A549 (cell line): ENCODE measurements around the gene ATP5F1D. TPM values are rescaled to one million over a fixed set of nuclear protein-coding genes. Genes with fewer than 3 reads are reported as not detected.

ENCODE experiments used
- ATAC-seq, 2 experiments: fragments of 200-7000 bp in 1 of 2; fragments of >200 bp in 1 of 2; cut with Nextera tagmentation in 1 of 2; cut with Tn5 transposase in 1 of 2; 3 replicates each; pipeline versions ENCODE4 v1.8.0 to v1.9.1; 2018 to 2020; ENCODE audit warnings: mild to moderate bottlenecking in 1 of 2, moderate library complexity in 1 of 2
- CTCF ChIA-PET: fragments of 300-600 bp; sonication (Branson Sonifier 250); formaldehyde crosslinking; extraction: SDS; loops from one replicate; lab custom pipeline; 2021; ENCODE audit warnings: antibody characterized with exemption, inconsistent platforms; lab: Yijun Ruan, JAX
- POLR2A ChIA-PET: fragments of 350-600 bp; formaldehyde crosslinking; extraction: SDS; loops from one replicate; lab custom pipeline; 2021; ENCODE audit warnings: antibody characterized with exemption, inconsistent platforms; lab: Yijun Ruan, JAX
- DNase-seq, 2 experiments: peaks; one replicate each; pipeline versions ENCODE4 v3.0.0 to v3.0.0-alpha.2; 2011 to 2016; ENCODE audit warnings: low read depth in 1 of 2, low spot score in 1 of 2
- FAIRE-seq: peaks from 2 replicates; lab custom pipeline; 2011; peaks lifted over from hg19 to GRCh38; lab: Jason Lieb, UNC
- H3K27ac ChIP-seq, 2 experiments: fragments of >200 bp; sonication (Bioruptor Twin); formaldehyde crosslinking; 3 replicates each; pipeline ENCODE4 v1.5.1; 2016 to 2017
- H3K4me1 ChIP-seq: fragments of >200 bp; sonication (Bioruptor Twin); formaldehyde crosslinking; 3 replicates; pipeline ENCODE4 v1.6.1; 2016
- H3K4me2 ChIP-seq: fragments of >200 bp; sonication (Bioruptor Twin); formaldehyde crosslinking; 3 replicates; pipeline ENCODE4 v1.6.1; 2016
- H3K4me3 ChIP-seq: fragments of >200 bp; sonication (Bioruptor Twin); formaldehyde crosslinking; 3 replicates; pipeline ENCODE4 v1.5.1; 2016
- H3K9me3 ChIP-seq: fragments of >200 bp; sonication (Bioruptor Twin); formaldehyde crosslinking; 3 replicates; pipeline ENCODE4 v1.6.1; 2016
- CBX2 ChIP-seq: fragments of 200-600 bp; sonication (generic); IDR thresholded peaks from 2 replicates; pipeline ENCODE4 v1.6.1; 2016; ENCODE audit warnings: low read depth, mild to moderate bottlenecking, borderline replicate concordance
- CEBPB ChIP-seq, 2 experiments: fragments of >200 bp in 1 of 2; sonication (Bioruptor Twin) in 1 of 2; formaldehyde crosslinking in 1 of 2; IDR thresholded peaks; 2 replicates each; pipeline ENCODE4 v1.6.1; 2012 to 2016
- CHD2 ChIP-seq: fragments of 150-350 bp; IDR thresholded peaks from 2 replicates; pipeline ENCODE4 v1.6.1; 2014; ENCODE audit warnings: low read length; ENCODE audit not compliant: partially characterized antibody
- CHD4 ChIP-seq: fragments of 200-600 bp; sonication (generic); IDR thresholded peaks from 2 replicates; pipeline ENCODE4 v1.6.1; 2016; ENCODE audit warnings: antibody characterized with exemption, mild to moderate bottlenecking, borderline replicate concordance
- CTCF ChIP-seq: fragments of >200 bp; sonication (Bioruptor Twin); formaldehyde crosslinking; IDR thresholded peaks from 3 replicates; pipeline ENCODE4 v1.5.1; 2016
- EP300 ChIP-seq, 2 experiments: fragments of >200 bp; sonication (Bioruptor Twin); formaldehyde crosslinking; IDR thresholded peaks; 2 replicates in 1 of 2; 3 replicates in 1 of 2; pipeline ENCODE4 v1.6.1; 2016 to 2017
- FOSB ChIP-seq: fragments of 250-450 bp; sonication (Bioruptor Pico); IDR thresholded peaks from 2 replicates; pipeline ENCODE4 v1.5.0; 2020; ENCODE audit warnings: mild to moderate bottlenecking, moderate library complexity
- FOXS1 ChIP-seq: fragments of 250-450 bp; sonication (Bioruptor Pico); IDR thresholded peaks from 2 replicates; pipeline ENCODE4 v1.5.0; 2020; ENCODE audit warnings: mild to moderate bottlenecking, moderate library complexity
- HOXA7 ChIP-seq: fragments of 250-450 bp; sonication (Bioruptor Pico); IDR thresholded peaks from 2 replicates; pipeline ENCODE4 v1.5.0; 2020; ENCODE audit warnings: mild to moderate bottlenecking, moderate library complexity
- HOXB5 ChIP-seq: fragments of 250-450 bp; sonication (Bioruptor Pico); IDR thresholded peaks from 2 replicates; pipeline ENCODE4 v1.5.0; 2020; ENCODE audit warnings: mild to moderate bottlenecking, moderate library complexity
- NR3C1 ChIP-seq: fragments of >200 bp; sonication (Bioruptor Twin); formaldehyde crosslinking; IDR thresholded peaks from 3 replicates; pipeline ENCODE4 v1.6.1; 2017
- RAD21 ChIP-seq, 2 experiments: fragments of >200 bp in 1 of 2; sonication (Bioruptor Twin) in 1 of 2; formaldehyde crosslinking in 1 of 2; IDR thresholded peaks in 1 of 2; conservative IDR thresholded peaks in 1 of 2; 2 replicates in 1 of 2; 3 replicates in 1 of 2; pipeline ENCODE4 v1.6.1; 2012 to 2018; ENCODE audit warnings: inconsistent platforms in 1 of 2
- RARB ChIP-seq: fragments of 250-450 bp; sonication (Bioruptor Pico); IDR thresholded peaks from 2 replicates; pipeline ENCODE4 v1.8.0; 2021; ENCODE audit warnings: mild to moderate bottlenecking, moderate library complexity
- RCOR1 ChIP-seq: fragments of 150-350 bp; IDR thresholded peaks from 2 replicates; pipeline ENCODE4 v1.6.1; 2014; ENCODE audit warnings: antibody characterized with exemption, low read length, low read depth
- RNF2 ChIP-seq: fragments of 200-600 bp; sonication (generic); IDR thresholded peaks from 2 replicates; pipeline ENCODE4 v1.6.1; 2016; ENCODE audit warnings: low read depth, mild to moderate bottlenecking, antibody characterized with exemption, moderate library complexity, borderline replicate concordance
- SMC3 ChIP-seq: fragments of >200 bp; sonication (Bioruptor Twin); formaldehyde crosslinking; IDR thresholded peaks from 3 replicates; pipeline ENCODE4 v1.6.1; 2018; ENCODE audit warnings: inconsistent platforms
- TFCP2L1 ChIP-seq: fragments of 250-450 bp; sonication (Bioruptor Pico); IDR thresholded peaks from 2 replicates; pipeline ENCODE4 v1.5.0; 2021; ENCODE audit warnings: mild to moderate bottlenecking
- TP53 ChIP-seq: fragments of 250-450 bp; sonication (Bioruptor Pico); IDR thresholded peaks from 2 replicates; pipeline ENCODE4 v1.5.0; 2021; ENCODE audit warnings: mild to moderate bottlenecking, moderate library complexity
- ZC3H11A ChIP-seq: fragments of 450-650 bp; IDR thresholded peaks from 2 replicates; pipeline ENCODE4 v1.6.1; 2014; ENCODE audit warnings: antibody characterized with exemption, mild to moderate bottlenecking
- ZFP36 ChIP-seq: fragments of 450-650 bp; IDR thresholded peaks from 2 replicates; pipeline ENCODE4 v1.6.1; 2014; ENCODE audit warnings: borderline replicate concordance; ENCODE audit not compliant: partially characterized antibody
- ZSCAN20 ChIP-seq: fragments of 250-450 bp; sonication (Bioruptor Pico); IDR thresholded peaks from 2 replicates; pipeline ENCODE4 v1.8.0; 2022; ENCODE audit warnings: mild to moderate bottlenecking, moderate library complexity
- WGBS: methylation state at CpG from one replicate; pipeline ENCODE4 v1.1.6; 2017; ENCODE audit errors: missing lambda C conversion rate; 5-methylcytosine and 5-hydroxymethylcytosine counted together
- polyA plus RNA-seq, 4 experiments: library from polyadenylated mRNA; depleted of rRNA in 3 of 4; stranded (reverse); fragments of >200 nt; fragmentation: RNase III in 1 of 4; extraction: RNeasy Plus Mini Kit Qiagen cat#74134 plus additional on column Dnase treatment in 1 of 4; gene quantifications; 2 replicates in 3 of 4; 3 replicates in 1 of 4; pipeline ENCODE4 v1.2.3, GENCODE V29; 2011 to 2017
- TF ChIP-seq, protein P1 (sequence below): fragments of 450-650 bp; IDR thresholded peaks from 2 replicates; pipeline ENCODE4 v1.6.1; 2014; ENCODE audit warnings: antibody characterized with exemption
- TF ChIP-seq, protein P2 (sequence below): fragments of 250-450 bp; sonication (Bioruptor Pico); IDR thresholded peaks from 2 replicates; pipeline ENCODE4 v1.5.0; 2020; ENCODE audit warnings: low read depth, mild to moderate bottlenecking, moderate library complexity

The ATP5F1D gene
- polyA plus RNA-seq, 2 of the 4 experiments (the other 2 are of a cell fraction), result 28.7 to 96.9 TPM

- no peak for TF ChIP-seq RCOR1
- TF ChIP-seq RAD21 (conservative IDR thresholded peaks at IDR 0.05 in 1 of 2, IDR thresholded peaks at IDR 0.05 in 1 of 2), result no peak
- no peak for TF ChIP-seq CHD4
- no peak for TF ChIP-seq EP300 (IDR thresholded peaks at IDR 0.05)
- 0 out of 2 replicates have a peak, but pooled peaks have one; percentile 56 for TF ChIP-seq FOSB (CRISPR knock-in tag)
- TF ChIP-seq ZFP36, result no peak
- no peak for TF ChIP-seq CHD2
- no peak for TF ChIP-seq HOXA7 (CRISPR knock-in tag)
- no peak for TF ChIP-seq RNF2
- peak; percentile 81; the same call in 1 of the 2 replicates for TF ChIP-seq RARB (CRISPR knock-in tag)
- TF ChIP-seq ZC3H11A, result no peak
- no peak for TF ChIP-seq SMC3
- no peak for TF ChIP-seq CTCF
Measured at GRCh38 chr19:1269478-1270212, 28.1 kb downstream of the ATP5F1D start (continued).

- no peak for DNase-seq
- Histone ChIP-seq H3K4me1 (peaks cover 62% of the 10 kb centered on the region), H3K27ac (peak overlapping the region; percentile 99 to 100), H3K9me3 (no peaks in the 10 kb centered on the region), H3K4me3 (peak overlapping the region; percentile 81), H3K4me2 (peak overlapping the region; percentile 97)
- ChIA-PET CTCF (interaction anchor here (18.7 kb wide), 1 partner anchor 27 kb away, joined by 500 read pairs; the partner anchor contains the start of gene ATP5F1D), POLR2A (interaction anchor here (1.6 kb wide), 1 partner anchor 16 kb away, joined by 62 read pairs; no protein-coding TSS in a partner anchor)
- no peak for ATAC-seq
- 40% methylated on average over 6 of the region's 8 CpGs for WGBS
- no peak for FAIRE-seq
- TF ChIP-seq, protein P1, sequence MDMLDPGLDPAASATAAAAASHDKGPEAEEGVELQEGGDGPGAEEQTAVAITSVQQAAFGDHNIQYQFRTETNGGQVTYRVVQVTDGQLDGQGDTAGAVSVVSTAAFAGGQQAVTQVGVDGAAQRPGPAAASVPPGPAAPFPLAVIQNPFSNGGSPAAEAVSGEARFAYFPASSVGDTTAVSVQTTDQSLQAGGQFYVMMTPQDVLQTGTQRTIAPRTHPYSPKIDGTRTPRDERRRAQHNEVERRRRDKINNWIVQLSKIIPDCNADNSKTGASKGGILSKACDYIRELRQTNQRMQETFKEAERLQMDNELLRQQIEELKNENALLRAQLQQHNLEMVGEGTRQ, result no peak
- TF ChIP-seq CEBPB (IDR thresholded peaks at IDR 0.05) (no peak), RNF2 (no peak), NR3C1 (no peak), ZSCAN20 (no peak), FOXS1 (no peak)
Measured at GRCh38 chr19:1270213-1270853, 28.8 kb downstream of the ATP5F1D start.

GRCh38 chr19:1270854-1271527 is 29.4 kb downstream of the ATP5F1D start:
- DNase-seq, result no peak
- POLR2A ChIA-PET, result no interaction called here
- Histone ChIP-seq H3K9me3 (no peaks in the 10 kb centered on the region), H3K4me2 (peak overlapping the region; percentile 97), H3K4me1 (peaks cover 55% of the 10 kb centered on the region), H3K4me3 (peak overlapping the region; percentile 81), H3K27ac (peak overlapping the region; percentile 99 to 100; a peak in 3 of 6 replicates)
- CTCF ChIA-PET, result interaction anchor here (5.3 kb wide), 1 partner anchor 27 kb away, joined by 39 read pairs; no protein-coding TSS in a partner anchor
- WGBS, result 98% methylated on average over 17 of the region's 26 CpGs
- no peak for FAIRE-seq
- TF ChIP-seq ZSCAN20 (no peak), RAD21 (conservative IDR thresholded peaks at IDR 0.05 in 1 of 2, IDR thresholded peaks at IDR 0.05 in 1 of 2) (no peak), FOSB (CRISPR knock-in tag) (no peak), CEBPB (IDR thresholded peaks at IDR 0.05) (no peak), ZC3H11A (no peak), HOXB5 (CRISPR knock-in tag) (no peak), CBX2 (no peak), TFCP2L1 (CRISPR knock-in tag) (no peak), TP53 (no peak)
- TF ChIP-seq, protein P2, sequence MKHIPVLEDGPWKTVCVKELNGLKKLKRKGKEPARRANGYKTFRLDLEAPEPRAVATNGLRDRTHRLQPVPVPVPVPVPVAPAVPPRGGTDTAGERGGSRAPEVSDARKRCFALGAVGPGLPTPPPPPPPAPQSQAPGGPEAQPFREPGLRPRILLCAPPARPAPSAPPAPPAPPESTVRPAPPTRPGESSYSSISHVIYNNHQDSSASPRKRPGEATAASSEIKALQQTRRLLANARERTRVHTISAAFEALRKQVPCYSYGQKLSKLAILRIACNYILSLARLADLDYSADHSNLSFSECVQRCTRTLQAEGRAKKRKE (CRISPR knock-in tag), result no peak
- no peak for ATAC-seq
